ENCODE measurements around the gene FHIT. TPM values are rescaled to one million over a fixed set of nuclear protein-coding genes. Genes with fewer than 3 reads are reported as not detected.

Gene FHIT
- total RNA-seq, 2 experiments from 2014 or later: 86.0 to 90.6 TPM

DNA sequence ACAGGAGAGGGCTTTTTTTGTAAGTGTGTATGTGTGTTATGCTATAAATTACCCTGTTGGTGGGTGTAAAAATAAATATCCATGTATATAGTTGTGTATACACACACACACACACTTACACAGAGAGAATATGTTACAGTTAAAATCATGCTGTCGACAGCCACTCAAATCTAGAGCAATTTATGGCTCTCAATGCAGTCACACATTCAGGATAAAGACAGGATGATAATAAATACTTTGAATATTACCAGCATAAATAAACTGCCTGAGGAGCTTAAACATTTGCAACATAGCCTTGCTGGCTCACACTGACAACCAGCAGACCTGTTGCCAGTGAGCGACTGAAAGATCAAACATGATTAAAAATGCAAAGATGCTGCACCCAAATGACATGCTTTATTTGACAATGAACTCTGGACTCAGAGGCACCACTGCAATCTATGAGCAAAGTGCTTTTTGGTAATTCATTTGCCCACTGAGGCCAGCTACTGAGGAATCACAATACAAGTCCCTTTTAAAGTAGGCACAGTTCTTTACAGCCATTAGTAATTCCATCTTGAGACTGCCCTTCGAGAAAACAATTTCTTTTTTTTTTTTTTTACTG lies 458.9 kb downstream of the FHIT start:
- Histone ChIP-seq H3K4me1 (ENCODE audit: insufficient read depth, low read length) (no peaks in the 10 kb centered on the region), H3K27ac (ENCODE audit: low read depth in 1 of 2, low read length in 2 of 2) (no peak overlapping the region), H3K27me3 (ENCODE audit: control insufficient read depth in 1 of 2, insufficient read depth in 2 of 2, low read length in 2 of 2) (no peaks in the 10 kb centered on the region), H3K36me3 (ENCODE audit: insufficient read depth, low read length) (no peaks in the 10 kb centered on the region), H3K4me3 (ENCODE audit: low read length) (no peak overlapping the region), H3K9me3 (ENCODE audit: control insufficient read depth in 1 of 2, insufficient read depth in 1 of 2, low read length in 2 of 2) (no peaks in the 10 kb centered on the region)
- intact Hi-C loops (cut with DNase I, micrococcal nuclease): no loop called here
- CTCF ChIA-PET: no interaction called here
- Mint-ChIP-seq H3K27ac (no peak overlapping the region), H3K36me3 (ENCODE audit: low read depth) (no peaks in the 10 kb centered on the region), H3K4me1 (ENCODE audit: low read depth) (no peaks in the 10 kb centered on the region), H3K9me3 (no peaks in the 10 kb centered on the region), H3K4me3 (no peak overlapping the region), H3K27me3 (no peaks in the 10 kb centered on the region)
- no peak for ATAC-seq (ENCODE audit: poor library complexity)
- TF ChIP-seq CTCF (IDR thresholded peaks at IDR 0.05): no peak
- no peak for DNase-seq
- POLR2A ChIA-PET: interaction anchor here (0.6 kb wide), 1 partner anchor 1990 kb away, joined by 3 read pairs; no protein-coding TSS in a partner anchor

GRCh38 chr3:60788185-60788584 lies 463.1 kb downstream of the FHIT start:
- H3K9me3 ChIP-seq (ENCODE audit: control insufficient read depth in 1 of 2, insufficient read depth in 1 of 2, low read length in 2 of 2): peaks cover 0 to under 1% of the 10 kb centered on the region in 2 experiments
- H3K4me3 Mint-ChIP-seq: no peak overlapping the region
- DNase-seq (no peak), ATAC-seq (ENCODE audit: poor library complexity) (no peak)
- ChIA-PET POLR2A (no interaction called here), CTCF (no interaction called here)
- no peak for TF ChIP-seq CTCF (IDR thresholded peaks at IDR 0.05)
- peaks cover under 1% of the 10 kb centered on the region for H3K9me3 Mint-ChIP-seq
- H3K4me3 ChIP-seq (ENCODE audit: low read length): no peak overlapping the region
- H3K4me1 Mint-ChIP-seq (ENCODE audit: low read depth): no peaks in the 10 kb centered on the region
- H3K27me3 ChIP-seq (ENCODE audit: control insufficient read depth in 1 of 2, insufficient read depth in 2 of 2, low read length in 2 of 2): no peaks in the 10 kb centered on the region
- H3K36me3 ChIP-seq (ENCODE audit: insufficient read depth, low read length): no peaks in the 10 kb centered on the region
- intact Hi-C loops (cut with DNase I, micrococcal nuclease): no loop called here
- no peak overlapping the region for H3K27ac ChIP-seq (ENCODE audit: low read depth in 1 of 2, low read length in 2 of 2)
- H3K36me3 Mint-ChIP-seq (ENCODE audit: low read depth): no peaks in the 10 kb centered on the region
- no peaks in the 10 kb centered on the region for H3K4me1 ChIP-seq (ENCODE audit: insufficient read depth, low read length)
- no peaks in the 10 kb centered on the region for H3K27me3 Mint-ChIP-seq
- no peak overlapping the region for H3K27ac Mint-ChIP-seq

DNA sequence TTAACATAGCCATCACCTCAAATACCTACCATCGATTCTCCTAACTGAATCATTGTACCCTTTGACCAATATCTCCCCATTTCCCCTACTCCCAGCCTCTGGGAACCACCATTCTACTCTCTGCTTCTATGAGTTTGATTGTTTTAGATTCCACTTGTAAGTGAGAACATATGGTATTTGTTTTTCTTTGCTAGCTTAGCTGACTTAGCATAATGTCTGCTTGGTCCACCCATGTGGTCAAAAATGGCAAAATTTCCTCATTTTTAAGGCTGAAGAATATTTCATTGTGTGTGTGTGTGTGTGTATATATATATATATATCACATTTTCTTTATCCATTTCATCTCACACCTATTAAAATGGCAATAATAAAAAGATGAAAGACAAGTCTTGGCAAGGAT lies 469.3 kb downstream of the FHIT start:
- CTCF ChIA-PET: no interaction called here
- Histone ChIP-seq H3K4me1 (ENCODE audit: insufficient read depth, low read length) (no peaks in the 10 kb centered on the region), H3K4me3 (ENCODE audit: low read length) (no peak overlapping the region), H3K9me3 (ENCODE audit: control insufficient read depth in 1 of 2, insufficient read depth in 1 of 2, low read length in 2 of 2) (peaks cover 0 to 10% of the 10 kb centered on the region in 2 experiments), H3K27ac (ENCODE audit: low read depth in 1 of 2, low read length in 2 of 2) (no peak overlapping the region), H3K36me3 (ENCODE audit: insufficient read depth, low read length) (no peaks in the 10 kb centered on the region), H3K27me3 (ENCODE audit: control insufficient read depth in 1 of 2, insufficient read depth in 2 of 2, low read length in 2 of 2) (no peaks in the 10 kb centered on the region)
- Mint-ChIP-seq H3K4me1 (ENCODE audit: low read depth) (no peaks in the 10 kb centered on the region), H3K27me3 (no peaks in the 10 kb centered on the region), H3K27ac (no peak overlapping the region), H3K9me3 (peaks cover 4% of the 10 kb centered on the region), H3K36me3 (ENCODE audit: low read depth) (no peaks in the 10 kb centered on the region), H3K4me3 (no peak overlapping the region)
- intact Hi-C loops (cut with DNase I, micrococcal nuclease): no loop called here
- DNase-seq (no peak), ATAC-seq (ENCODE audit: poor library complexity) (no peak)
- POLR2A ChIA-PET: no interaction called here
- TF ChIP-seq CTCF (IDR thresholded peaks at IDR 0.05): no peak

Data from CD4-positive, alpha-beta T cell (primary cell).